Ishikawa (cell line): ENCODE results near the gene PPDPF.

ENCODE experiments used
- CEBPB ChIP-seq: IDR thresholded peaks from 2 replicates; pipeline ENCODE4 v1.6.1; 2012
- CREB1 ChIP-seq: IDR thresholded peaks from 2 replicates; pipeline ENCODE4 v1.6.1; 2012; ENCODE audit warnings: low read depth
- EGR1 ChIP-seq: IDR thresholded peaks from 2 replicates; pipeline ENCODE4 v1.6.1; 2012
- EP300 ChIP-seq: IDR thresholded peaks from 2 replicates; pipeline ENCODE4 v1.6.1; 2012; ENCODE audit warnings: borderline replicate concordance
- FOXM1 ChIP-seq: IDR thresholded peaks from 2 replicates; pipeline ENCODE4 v1.6.1; 2012; ENCODE audit warnings: low read depth, borderline replicate concordance
- MAX ChIP-seq: IDR thresholded peaks from 2 replicates; pipeline ENCODE4 v1.6.1; 2012
- NFIC ChIP-seq: IDR thresholded peaks from 2 replicates; pipeline ENCODE4 v1.6.1; 2012
- RAD21 ChIP-seq: IDR thresholded peaks from 2 replicates; pipeline ENCODE4 v1.6.1; 2012; ENCODE audit warnings: low read depth
- REST ChIP-seq: IDR thresholded peaks from 2 replicates; pipeline ENCODE4 v1.6.1; 2012; ENCODE audit warnings: low read depth, mild to moderate bottlenecking
- TAF1 ChIP-seq: IDR thresholded peaks from 2 replicates; pipeline ENCODE4 v1.6.1; 2012; ENCODE audit warnings: low read depth, mild to moderate bottlenecking
- TCF12 ChIP-seq: IDR thresholded peaks from 2 replicates; pipeline ENCODE4 v1.6.1; 2012; ENCODE audit warnings: low read depth
- TEAD4 ChIP-seq: IDR thresholded peaks from 2 replicates; pipeline ENCODE4 v1.6.1; 2012
- YY1 ChIP-seq: IDR thresholded peaks from 2 replicates; pipeline ENCODE4 v1.6.1; 2012; ENCODE audit warnings: low read depth
- ZBTB7A ChIP-seq: IDR thresholded peaks from 2 replicates; pipeline ENCODE4 v1.6.1; 2012; ENCODE audit warnings: low read depth
- TF ChIP-seq, protein P1 (sequence below): IDR thresholded peaks from 2 replicates; pipeline ENCODE4 v1.6.1; 2012

The PPDPF gene

DNA sequence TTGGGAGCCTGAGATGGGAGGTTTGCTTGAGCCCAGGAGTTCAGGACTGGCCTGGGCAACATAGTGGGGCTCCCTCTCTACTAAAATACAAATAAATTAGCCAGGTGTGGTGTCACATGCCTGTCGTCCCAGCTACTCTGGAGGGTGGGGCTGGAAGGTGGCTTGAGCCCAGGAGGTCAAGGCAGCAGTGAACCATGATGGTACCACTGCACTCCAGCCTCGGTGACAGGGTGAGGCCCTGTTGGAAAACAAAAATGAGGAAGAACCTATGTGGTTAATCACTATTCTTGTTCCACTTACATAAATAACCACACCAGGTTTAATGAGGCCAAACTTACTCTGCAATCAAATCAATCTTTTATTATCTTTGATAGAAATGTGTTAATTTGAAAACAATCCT is 5.4 kb downstream of the PPDPF start:
- TF ChIP-seq TAF1 (no peak), CEBPB (no peak)
- TF ChIP-seq, protein P1, sequence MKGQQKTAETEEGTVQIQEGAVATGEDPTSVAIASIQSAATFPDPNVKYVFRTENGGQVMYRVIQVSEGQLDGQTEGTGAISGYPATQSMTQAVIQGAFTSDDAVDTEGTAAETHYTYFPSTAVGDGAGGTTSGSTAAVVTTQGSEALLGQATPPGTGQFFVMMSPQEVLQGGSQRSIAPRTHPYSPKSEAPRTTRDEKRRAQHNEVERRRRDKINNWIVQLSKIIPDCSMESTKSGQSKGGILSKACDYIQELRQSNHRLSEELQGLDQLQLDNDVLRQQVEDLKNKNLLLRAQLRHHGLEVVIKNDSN: no peak

DNA sequence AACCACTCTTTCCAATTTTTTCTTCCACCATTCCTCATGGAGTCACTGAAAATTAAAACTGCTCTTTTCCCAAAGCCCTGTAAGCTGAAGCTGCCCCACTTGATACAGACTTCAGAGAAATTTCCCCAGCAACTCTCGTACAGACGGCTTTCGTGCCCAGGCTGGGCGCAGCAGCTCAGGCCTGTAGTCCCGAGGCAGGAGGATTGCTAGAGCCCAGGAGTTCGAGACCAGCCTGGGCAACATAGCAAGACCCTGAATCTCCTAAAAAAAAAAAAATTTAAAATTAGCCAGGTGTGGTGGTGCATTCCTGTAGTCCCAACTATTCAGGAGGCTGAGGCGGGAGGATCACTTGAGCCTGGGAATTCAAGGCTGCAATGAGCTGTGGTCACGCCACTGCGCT is 6.6 kb downstream of the PPDPF start:
- TF ChIP-seq FOXM1: no peak
- no peak for TF ChIP-seq REST
- TF ChIP-seq TAF1: no peak
- no peak for TF ChIP-seq MAX
- TF ChIP-seq ZBTB7A: no peak
- TF ChIP-seq CREB1: no peak
- no peak for TF ChIP-seq RAD21
- TF ChIP-seq EGR1: no peak
- TF ChIP-seq, protein P1: no peak
- no peak for TF ChIP-seq TEAD4
- TF ChIP-seq EP300: no peak
- no peak for TF ChIP-seq NFIC

- TF ChIP-seq YY1: no peak
- TF ChIP-seq ZBTB7A: no peak
- no peak for TF ChIP-seq TCF12
- TF ChIP-seq REST: no peak
- TF ChIP-seq TAF1: no peak
- no peak for TF ChIP-seq EP300
- TF ChIP-seq RAD21: no peak
- TF ChIP-seq CREB1: no peak
- TF ChIP-seq FOXM1: no peak
- TF ChIP-seq NFIC: no peak
- TF ChIP-seq EGR1: no peak
- no peak for TF ChIP-seq MAX
These were observed 8.8 kb downstream of the PPDPF start for GRCh38 chr20:63529180-63529860.

GRCh38 chr20:63529861-63530787 is 9.6 kb downstream of the PPDPF start:
- TF ChIP-seq FOXM1: no peak
- TF ChIP-seq YY1: no peak
- TF ChIP-seq TCF12: no peak
- TF ChIP-seq MAX: no peak
- TF ChIP-seq CREB1: no peak
- TF ChIP-seq REST: no peak
- no peak for TF ChIP-seq ZBTB7A
- no peak for TF ChIP-seq NFIC
- no peak for TF ChIP-seq RAD21
- TF ChIP-seq, protein P1: no peak
- TF ChIP-seq EP300: no peak
- no peak for TF ChIP-seq TAF1
- TF ChIP-seq TEAD4: no peak
- TF ChIP-seq EGR1: no peak
- TF ChIP-seq CEBPB: no peak
